Mammary epithelial cell (primary cell): ENCODE results near the gene TBC1D2.

Source experiments
- EZH2 ChIP-seq: IDR thresholded peaks from 2 replicates; pipeline ENCODE4 v1.6.1; 2012; ENCODE audit warnings: low read length, inconsistent platforms, borderline replicate concordance
- TF ChIP-seq, protein P1 (sequence below), 2 donors: IDR thresholded peaks in 1 of 2; conservative IDR thresholded peaks in 1 of 2; 2 replicates each; pipeline ENCODE4 v1.5.1; 2011 to 2012; ENCODE audit warnings: inconsistent platforms in 2 of 2, low read length in 2 of 2, mild to moderate bottlenecking in 2 of 2, control low read depth in 1 of 2, low read depth in 1 of 2; ENCODE audit not compliant: insufficient read depth in 1 of 2; ENCODE audit errors: extremely low read depth in 1 of 2

DNA sequence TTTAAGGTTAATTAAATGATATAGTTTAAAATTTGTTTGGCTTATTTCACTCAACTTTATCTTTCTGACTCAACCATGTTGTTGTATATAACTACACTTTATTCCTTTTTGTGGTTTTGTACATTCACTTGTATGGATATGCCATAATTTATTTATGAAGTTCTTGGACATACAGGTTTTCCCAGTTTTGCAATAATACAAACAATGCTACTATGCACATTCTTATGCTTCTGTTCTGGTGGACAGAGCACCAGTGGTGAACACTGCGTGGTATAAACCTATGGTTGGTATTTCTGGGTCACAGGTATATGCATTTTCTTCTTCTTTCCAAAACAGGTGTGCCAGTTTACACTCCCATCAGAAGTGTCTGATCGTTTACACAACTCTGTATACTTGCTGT, 100.8 kb downstream of the TBC1D2 start:
- TF ChIP-seq, protein P1, sequence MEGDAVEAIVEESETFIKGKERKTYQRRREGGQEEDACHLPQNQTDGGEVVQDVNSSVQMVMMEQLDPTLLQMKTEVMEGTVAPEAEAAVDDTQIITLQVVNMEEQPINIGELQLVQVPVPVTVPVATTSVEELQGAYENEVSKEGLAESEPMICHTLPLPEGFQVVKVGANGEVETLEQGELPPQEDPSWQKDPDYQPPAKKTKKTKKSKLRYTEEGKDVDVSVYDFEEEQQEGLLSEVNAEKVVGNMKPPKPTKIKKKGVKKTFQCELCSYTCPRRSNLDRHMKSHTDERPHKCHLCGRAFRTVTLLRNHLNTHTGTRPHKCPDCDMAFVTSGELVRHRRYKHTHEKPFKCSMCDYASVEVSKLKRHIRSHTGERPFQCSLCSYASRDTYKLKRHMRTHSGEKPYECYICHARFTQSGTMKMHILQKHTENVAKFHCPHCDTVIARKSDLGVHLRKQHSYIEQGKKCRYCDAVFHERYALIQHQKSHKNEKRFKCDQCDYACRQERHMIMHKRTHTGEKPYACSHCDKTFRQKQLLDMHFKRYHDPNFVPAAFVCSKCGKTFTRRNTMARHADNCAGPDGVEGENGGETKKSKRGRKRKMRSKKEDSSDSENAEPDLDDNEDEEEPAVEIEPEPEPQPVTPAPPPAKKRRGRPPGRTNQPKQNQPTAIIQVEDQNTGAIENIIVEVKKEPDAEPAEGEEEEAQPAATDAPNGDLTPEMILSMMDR (conservative IDR thresholded peaks at IDR 0.05 in 1 of 2, IDR thresholded peaks at IDR 0.05 in 1 of 2; ENCODE audit: extremely low read depth in 1 of 2, insufficient read depth in 1 of 2, low read depth in 1 of 2, low read length in 2 of 2) = no peak
- no peak for TF ChIP-seq EZH2
